T47D (cell line): ENCODE data around the gene HMOX2.

Experiments used
- DNase-seq, 2 experiments: peaks; one replicate each; pipeline versions ENCODE4 v3.0.0 to v3.0.0-alpha.2; 2011 to 2012; ENCODE audit warnings: low read depth in 1 of 2, low spot score in 1 of 2
- JUND ChIP-seq: IDR thresholded peaks from 2 replicates; pipeline ENCODE4 v1.6.1; 2012; ENCODE audit warnings: low read depth
- in situ Hi-C: cut with HindIII; loops from 2 replicates; pipeline ENCODE4 v1.10.0; 2016; ENCODE audit warnings: low sequenced_read_pairs, low pct_unique_long_range_greater_than_20kb

The HMOX2 gene

GRCh38 chr16:4475880-4476788 is at the start of gene HMOX2:
HMOX2 (plus strand) TSS chr16:4476398; CDS start chr16:4505525, 29,127 bp downstream.
- in situ Hi-C loops: no loop called here
- DNase-seq: peak; percentile 89 to 97
- TF ChIP-seq JUND: no peak

- in situ Hi-C loops: no loop called here
- TF ChIP-seq JUND: no peak
- DNase-seq: no peak
Measured at GRCh38 chr16:4426722-4427372, 49.4 kb upstream of the HMOX2 start.

GRCh38 chr16:4428500-4428899 is 47.7 kb upstream of the HMOX2 start:
- in situ Hi-C loops: no loop called here

GRCh38 chr16:4431023-4431422 is 45.2 kb upstream of the HMOX2 start:
- in situ Hi-C loops: no loop called here
- no peak for TF ChIP-seq JUND
- DNase-seq: no peak

More at GRCh38 chr16:4428500-4428899, 47.7 kb upstream of the HMOX2 start:
- no peak for DNase-seq
- TF ChIP-seq JUND: no peak

- in situ Hi-C loops: no loop called here
Measured at GRCh38 chr16:4433228-4433627, 43.0 kb upstream of the HMOX2 start.

GRCh38 chr16:4433914-4434787 is 42.0 kb upstream of the HMOX2 start:
- in situ Hi-C loops: no loop called here
- TF ChIP-seq JUND: no peak
- no peak for DNase-seq

More at GRCh38 chr16:4433228-4433627, 43.0 kb upstream of the HMOX2 start:
- no peak for DNase-seq
- TF ChIP-seq JUND: no peak

- no peak for DNase-seq
- no peak for TF ChIP-seq JUND
- in situ Hi-C loops: no loop called here
Measured at GRCh38 chr16:4435337-4436067, 40.7 kb upstream of the HMOX2 start.

- in situ Hi-C loops: no loop called here
- TF ChIP-seq JUND: no peak
- no peak for DNase-seq
Measured at GRCh38 chr16:4437366-4437765, 38.8 kb upstream of the HMOX2 start.

- no peak for TF ChIP-seq JUND
- DNase-seq: no peak
- in situ Hi-C loops: no loop called here
Measured at GRCh38 chr16:4442371-4442770, 33.8 kb upstream of the HMOX2 start.

- DNase-seq: no peak
- in situ Hi-C loops: no loop called here
- TF ChIP-seq JUND: no peak
Measured at GRCh38 chr16:4443271-4443670, 32.9 kb upstream of the HMOX2 start.

GRCh38 chr16:4443986-4444385 is 32.2 kb upstream of the HMOX2 start:
- no peak for TF ChIP-seq JUND
- no peak for DNase-seq
- in situ Hi-C loops: no loop called here

- TF ChIP-seq JUND: no peak
- no peak for DNase-seq
- in situ Hi-C loops: no loop called here
Measured at GRCh38 chr16:4450430-4450829, 25.8 kb upstream of the HMOX2 start.
